ENCODE results near the gene FXYD3.

DNA sequence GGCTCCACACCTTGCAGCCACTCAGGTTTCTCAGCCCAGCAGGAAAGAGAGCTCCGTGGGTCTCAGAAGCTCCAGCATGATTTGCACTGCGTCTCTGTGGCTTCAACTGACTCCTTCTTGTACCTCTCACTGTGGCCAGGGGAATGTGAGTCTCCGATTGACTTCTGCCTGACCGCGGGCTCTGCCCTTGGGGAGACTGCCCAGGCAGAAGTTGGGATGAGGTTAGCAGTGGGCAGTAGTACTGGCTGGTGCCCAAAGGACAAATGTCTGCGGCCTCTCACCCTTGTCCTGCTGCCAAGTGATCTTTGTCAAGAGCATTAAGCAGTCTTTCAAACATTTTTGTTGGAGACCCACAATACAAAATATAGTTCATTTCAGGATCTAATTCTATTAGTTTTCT, 34.4 kb upstream of the FXYD3 start:
- TF ChIP-seq CTCF (IDR thresholded peaks at IDR 0.05; ENCODE audit: poor library complexity, severe bottlenecking) (no peak), POLR2AphosphoS5 (IDR thresholded peaks at IDR 0.05) (no peak), EZH2 (IDR thresholded peaks at IDR 0.05; ENCODE audit: borderline replicate concordance, insufficient read depth, low read length, poor library complexity, severe bottlenecking) (no peak), EP300 (conservative IDR thresholded peaks at IDR 0.05; ENCODE audit: poor library complexity, severe bottlenecking) (no peak), SMC3 (conservative IDR thresholded peaks at IDR 0.05; ENCODE audit: poor library complexity) (no peak), RAD21 (conservative IDR thresholded peaks at IDR 0.05) (no peak), MXI1 (conservative IDR thresholded peaks at IDR 0.05; ENCODE audit: poor library complexity, severe bottlenecking) (no peak)
- TF ChIP-seq, protein P1, sequence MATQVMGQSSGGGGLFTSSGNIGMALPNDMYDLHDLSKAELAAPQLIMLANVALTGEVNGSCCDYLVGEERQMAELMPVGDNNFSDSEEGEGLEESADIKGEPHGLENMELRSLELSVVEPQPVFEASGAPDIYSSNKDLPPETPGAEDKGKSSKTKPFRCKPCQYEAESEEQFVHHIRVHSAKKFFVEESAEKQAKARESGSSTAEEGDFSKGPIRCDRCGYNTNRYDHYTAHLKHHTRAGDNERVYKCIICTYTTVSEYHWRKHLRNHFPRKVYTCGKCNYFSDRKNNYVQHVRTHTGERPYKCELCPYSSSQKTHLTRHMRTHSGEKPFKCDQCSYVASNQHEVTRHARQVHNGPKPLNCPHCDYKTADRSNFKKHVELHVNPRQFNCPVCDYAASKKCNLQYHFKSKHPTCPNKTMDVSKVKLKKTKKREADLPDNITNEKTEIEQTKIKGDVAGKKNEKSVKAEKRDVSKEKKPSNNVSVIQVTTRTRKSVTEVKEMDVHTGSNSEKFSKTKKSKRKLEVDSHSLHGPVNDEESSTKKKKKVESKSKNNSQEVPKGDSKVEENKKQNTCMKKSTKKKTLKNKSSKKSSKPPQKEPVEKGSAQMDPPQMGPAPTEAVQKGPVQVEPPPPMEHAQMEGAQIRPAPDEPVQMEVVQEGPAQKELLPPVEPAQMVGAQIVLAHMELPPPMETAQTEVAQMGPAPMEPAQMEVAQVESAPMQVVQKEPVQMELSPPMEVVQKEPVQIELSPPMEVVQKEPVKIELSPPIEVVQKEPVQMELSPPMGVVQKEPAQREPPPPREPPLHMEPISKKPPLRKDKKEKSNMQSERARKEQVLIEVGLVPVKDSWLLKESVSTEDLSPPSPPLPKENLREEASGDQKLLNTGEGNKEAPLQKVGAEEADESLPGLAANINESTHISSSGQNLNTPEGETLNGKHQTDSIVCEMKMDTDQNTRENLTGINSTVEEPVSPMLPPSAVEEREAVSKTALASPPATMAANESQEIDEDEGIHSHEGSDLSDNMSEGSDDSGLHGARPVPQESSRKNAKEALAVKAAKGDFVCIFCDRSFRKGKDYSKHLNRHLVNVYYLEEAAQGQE (IDR thresholded peaks at IDR 0.05; ENCODE audit: borderline replicate concordance), result no peak
